H1 (cell line): ENCODE data around the gene PACSIN1. TPM values are rescaled to one million over a fixed set of nuclear protein-coding genes. Genes with fewer than 3 reads are reported as not detected.

Experiments
- CTCF ChIA-PET: fragments of 300-600 bp; sonication (Branson Sonifier 250); formaldehyde crosslinking; loops from one replicate; lab custom pipeline; 2021; ENCODE audit not compliant: partially characterized antibody; lab: Charles Lee
- POLR2A ChIA-PET: fragments of 300-600 bp; sonication (Branson Sonifier 250); formaldehyde crosslinking; loops from one replicate; lab custom pipeline; 2021; ENCODE audit warnings: inconsistent platforms; ENCODE audit not compliant: partially characterized antibody; lab: Charles Lee
- DNase-seq, 2 experiments: peaks; one replicate each; pipeline versions ENCODE4 v3.0.0 to v3.0.0-alpha.2; 2010 to 2022; ENCODE audit warnings: low spot score in 2 of 2, low read depth in 1 of 2, mixed read lengths in 1 of 2
- FAIRE-seq: peaks from 2 replicates; lab custom pipeline; 2011; peaks lifted over from hg19 to GRCh38; lab: Jason Lieb, UNC
- H2AFZ ChIP-seq: 2 replicates; pipeline ENCODE4 v1.8.1; 2012; ENCODE audit warnings: low read length, inconsistent platforms
- H2AK5ac ChIP-seq: 2 replicates; pipeline ENCODE4 v1.6.1; 2013; ENCODE audit warnings: low read depth, low read length
- H2BK120ac ChIP-seq: replicated peaks from 2 replicates; pipeline ENCODE3; 2013; ENCODE audit warnings: low read depth, low read length, inconsistent platforms
- H2BK12ac ChIP-seq: 2 replicates; pipeline ENCODE4 v1.6.1; 2013; ENCODE audit warnings: low read depth, low read length
- H2BK15ac ChIP-seq: 2 replicates; pipeline ENCODE4 v1.6.1; 2013; ENCODE audit warnings: low read length
- H2BK20ac ChIP-seq: 2 replicates; pipeline ENCODE4 v1.6.1; 2013; ENCODE audit warnings: low read length
- H2BK5ac ChIP-seq: 2 replicates; pipeline ENCODE4 v1.6.1; 2013; ENCODE audit warnings: low read depth, low read length
- H3K14ac ChIP-seq: 2 replicates; pipeline ENCODE4 v1.6.1; 2013; ENCODE audit warnings: inconsistent platforms; ENCODE audit not compliant: insufficient read length
- H3K18ac ChIP-seq: 2 replicates; pipeline ENCODE4 v1.6.1; 2013; ENCODE audit warnings: low read length; ENCODE audit errors: extremely low read depth
- H3K23ac ChIP-seq: 2 replicates; pipeline ENCODE4 v1.6.1; 2013; ENCODE audit warnings: inconsistent platforms; ENCODE audit not compliant: insufficient read length
- H3K23me2 ChIP-seq: 2 replicates; pipeline ENCODE4 v1.6.1; 2013; ENCODE audit warnings: low read depth, low read length
- H3K27ac ChIP-seq: 2 replicates; pipeline ENCODE4 v1.6.1; 2011; ENCODE audit warnings: low read depth, low read length, inconsistent platforms
- H3K27me3 ChIP-seq, 4 experiments: replicated peaks in 1 of 4; 1 replicate in 1 of 4; 2 replicates in 3 of 4; pipeline versions ENCODE4 v1.6.1 to v1.8.1; 2011 to 2013; ENCODE audit warnings: low read length in 3 of 4, mild to moderate bottlenecking in 3 of 4, inconsistent platforms in 2 of 4, mixed read lengths in 2 of 4, moderate library complexity in 1 of 4; ENCODE audit not compliant: control insufficient read depth in 3 of 4, insufficient read depth in 3 of 4; ENCODE audit errors: extremely low read depth in 1 of 4
- H3K36me3 ChIP-seq, 4 experiments: 2 replicates each; pipeline versions ENCODE4 v1.6.1 to v1.8.1; 2011 to 2013; ENCODE audit warnings: mild to moderate bottlenecking in 4 of 4, low read length in 3 of 4, moderate library complexity in 2 of 4, control low read depth in 1 of 4, inconsistent platforms in 1 of 4; ENCODE audit not compliant: insufficient read depth in 4 of 4, control insufficient read depth in 2 of 4
- H3K4ac ChIP-seq: replicated peaks from 2 replicates; pipeline ENCODE3; 2013; ENCODE audit warnings: low read length, low read depth, mixed read lengths, inconsistent platforms; ENCODE audit not compliant: insufficient read length
- H3K4me1 ChIP-seq, 4 experiments: replicated peaks in 1 of 4; 1 replicate in 1 of 4; 2 replicates in 3 of 4; pipeline versions ENCODE4 v1.6.1 to v1.8.1; 2011 to 2013; ENCODE audit warnings: low read length in 3 of 4, inconsistent platforms in 2 of 4, mixed read lengths in 1 of 4; ENCODE audit not compliant: insufficient read depth in 4 of 4, control insufficient read depth in 3 of 4
- H3K4me2 ChIP-seq, 2 experiments: 2 replicates each; pipeline versions ENCODE4 v1.6.1 to v1.8.1; 2011 to 2013; ENCODE audit warnings: low read depth in 2 of 2, low read length in 2 of 2, control low read depth in 1 of 2, inconsistent platforms in 1 of 2, mild to moderate bottlenecking in 1 of 2; ENCODE audit not compliant: insufficient read depth in 1 of 2
- H3K4me3 ChIP-seq, 4 experiments: fragments of 200-600, 300-600 bp in 1 of 4; sonication (generic), shearing (Covaris generic), sonication (Bioruptor Twin) in 1 of 4; 2 replicates each; pipeline versions ENCODE4 v1.5.1 to v1.8.1; 2011 to 2016; ENCODE audit warnings: low read length in 4 of 4, low read depth in 3 of 4, control low read depth in 2 of 4, inconsistent platforms in 2 of 4, mild to moderate bottlenecking in 2 of 4, mixed read lengths in 1 of 4, moderate library complexity in 1 of 4; ENCODE audit not compliant: insufficient read depth in 2 of 4; ENCODE audit errors: extremely low read depth in 1 of 4
- H3K56ac ChIP-seq: replicated peaks from 2 replicates; pipeline ENCODE3; 2013; ENCODE audit warnings: low read depth, mild to moderate bottlenecking, mixed read lengths, low read length, inconsistent platforms; ENCODE audit not compliant: insufficient read length
- H3K79me1 ChIP-seq: 2 replicates; pipeline ENCODE4 v1.6.1; 2013; ENCODE audit warnings: low read depth, low read length, control low read depth
- H3K79me2 ChIP-seq, 2 experiments: 2 replicates each; pipeline versions ENCODE4 v1.6.1 to v1.8.1; 2012 to 2013; ENCODE audit warnings: low read length in 2 of 2, mild to moderate bottlenecking in 2 of 2, inconsistent platforms in 1 of 2; ENCODE audit not compliant: insufficient read depth in 2 of 2, control insufficient read depth in 1 of 2
- H3K9ac ChIP-seq, 4 experiments: replicated peaks in 1 of 4; 1 replicate in 1 of 4; 2 replicates in 3 of 4; pipeline versions ENCODE4 v1.6.1 to v1.8.1; 2011 to 2013; ENCODE audit warnings: low read depth in 3 of 4, low read length in 3 of 4, control low read depth in 2 of 4, mild to moderate bottlenecking in 2 of 4, moderate library complexity in 2 of 4, inconsistent platforms in 1 of 4; ENCODE audit errors: extremely low read depth in 1 of 4
- H3K9me3 ChIP-seq, 2 experiments: 2 replicates each; pipeline versions ENCODE4 v1.6.1 to v1.8.1; 2012 to 2013; ENCODE audit warnings: mild to moderate bottlenecking in 2 of 2, moderate library complexity in 2 of 2, control low read depth in 1 of 2, inconsistent platforms in 1 of 2, low read depth in 1 of 2, low read length in 1 of 2, mixed read lengths in 1 of 2; ENCODE audit not compliant: insufficient read depth in 2 of 2
- H4K20me1 ChIP-seq, 2 experiments: replicated peaks in 1 of 2; 2 replicates each; pipeline versions ENCODE3 to v1.8.1; 2011 to 2013; ENCODE audit warnings: inconsistent platforms in 2 of 2, low read length in 2 of 2, mild to moderate bottlenecking in 1 of 2; ENCODE audit not compliant: insufficient read depth in 2 of 2, control insufficient read depth in 1 of 2
- H4K5ac ChIP-seq: 2 replicates; pipeline ENCODE4 v1.6.1; 2013; ENCODE audit warnings: low read length, low read depth, mixed read lengths, inconsistent platforms; ENCODE audit not compliant: insufficient read length
- H4K8ac ChIP-seq: 2 replicates; pipeline ENCODE4 v1.8.0; 2013; ENCODE audit warnings: mild to moderate bottlenecking, moderate library complexity, low read length, inconsistent platforms; ENCODE audit not compliant: insufficient read depth; ENCODE audit errors: extremely low read depth
- H4K91ac ChIP-seq: replicated peaks from 2 replicates; pipeline ENCODE3; 2013; ENCODE audit warnings: low read length, mixed read lengths, inconsistent platforms; ENCODE audit not compliant: insufficient read length
- KDM4A ChIP-seq: IDR thresholded peaks from one replicate; pipeline ENCODE4 v1.7.1; 2012; ENCODE audit warnings: low read depth, mild to moderate bottlenecking, moderate library complexity, low read length, inconsistent platforms; ENCODE audit not compliant: severe bottlenecking
- POLR2AphosphoS5 ChIP-seq: IDR thresholded peaks from 2 replicates; pipeline ENCODE4 v1.6.1; 2011; ENCODE audit warnings: low read depth, low read length
- WGBS, 2 experiments: shearing (Covaris generic) in 1 of 2; methylation state at CpG; one replicate each; pipeline versions ENCODE4 v1.1.6 to v1.1.7; 2013 to 2015; ENCODE audit warnings: low lambda C conversion rate in 2 of 2, mixed read lengths in 2 of 2, inconsistent platforms in 1 of 2, low coverage in 1 of 2, missing lambda C conversion rate in 1 of 2; ENCODE audit not compliant: insufficient replicate concordance in 2 of 2, insufficient coverage in 1 of 2, insufficient read length in 1 of 2; ENCODE audit errors: extremely low coverage in 1 of 2, missing lambda C conversion rate in 1 of 2; 5-methylcytosine and 5-hydroxymethylcytosine counted together
- polyA plus RNA-seq, 7 experiments: library from polyadenylated mRNA; depleted of rRNA in 3 of 7; stranded (reverse) in 5 of 7; unstranded in 2 of 7; fragments of >200 nt in 5 of 7; fragments of 200-250 nt in 2 of 7; gene quantifications; 1 replicate in 5 of 7; 2 replicates in 1 of 7; 4 replicates in 1 of 7; pipeline versions ENCODE4 v1.2.1 to v1.2.3, GENCODE V29; 2011 to 2013; ENCODE audit warnings: missing spikeins in 2 of 7, mixed read lengths in 2 of 7
- total RNA-seq: library from RNA; stranded (reverse); fragmentation: NEBNext Ultra II Directional; extraction: Animal tissue kit (Norgen Biotek cat#: 25700); gene quantifications from 2 replicates; pipeline ENCODE4 v1.2.1, GENCODE V29; 2021

PACSIN1 gene
- total and polyA plus RNA-seq, 2 of the 8 experiments (the other 6 are each of a cell fraction or from before 2014, with no cell fraction given) = 5.9 to 11.1 TPM

- Histone ChIP-seq H3K4me3 (no peak overlapping the region), H3K18ac (no peak overlapping the region), H3K56ac (no peak overlapping the region), H2BK20ac (no peak overlapping the region), H4K5ac (no peak overlapping the region), H3K23ac (no peak overlapping the region), H3K4me1 (peaks cover 0 to 4% (median 2%) of the 10 kb centered on the region in 4 experiments; a peak in 6 of 7 replicates), H2BK5ac (no peak overlapping the region), H3K79me2 (no peaks in the 10 kb centered on the region), H3K4ac (no peak overlapping the region), H3K4me2 (no peak overlapping the region), H4K20me1 (no peaks in the 10 kb centered on the region), H3K27ac (no peak overlapping the region), H4K8ac (no peak overlapping the region), H4K91ac (no peak overlapping the region), H3K27me3 (no peaks in the 10 kb centered on the region), H2AK5ac (no peak overlapping the region), H2BK120ac (no peak overlapping the region), H3K9ac (no peak overlapping the region), H2BK12ac (no peak overlapping the region), H2AFZ (no peak overlapping the region), H3K79me1 (no peaks in the 10 kb centered on the region), H3K23me2 (no peaks in the 10 kb centered on the region), H3K9me3 (no peaks in the 10 kb centered on the region), H2BK15ac (no peak overlapping the region), H3K14ac (no peak overlapping the region), H3K36me3 (no peaks in the 10 kb centered on the region)
- ChIA-PET CTCF (interaction anchor here (0.6 to 1.1 kb wide), 4 partner anchors 9 to 70 kb away, joined by 3 to 5 read pairs (median 4); partner anchors contain the start of gene SPDEF), POLR2A (interaction anchor here (0.7 to 1.8 kb wide), 4 partner anchors 9 to 69 kb away, joined by 3 to 7 read pairs (median 5); no protein-coding TSS in a partner anchor)
- WGBS, 2 experiments = 84% methylated on average over 5 of the region's 5 CpGs; no CpG with 5 or more reads in 1 of the 2 experiments
- no peak for TF ChIP-seq KDM4A
- no peak for TF ChIP-seq POLR2AphosphoS5
- FAIRE-seq (no peak), DNase-seq (no peak)
These were observed 74.3 kb downstream of the PACSIN1 start for GRCh38 chr6:34540222-34540621.
